ENCODE results near the gene SLC16A6. TPM values are rescaled to one million over a fixed set of nuclear protein-coding genes. Genes with fewer than 3 reads are reported as not detected.
"Not testable (repeated sequence)": the region's sequence is repeated elsewhere in the genome, so short reads cannot be mapped to it uniquely, and the experiment has no call there.

SLC16A6 gene
- total and polyA plus RNA-seq, 2 experiments from 2014 or later = 0.16 to 0.32 TPM

DNA sequence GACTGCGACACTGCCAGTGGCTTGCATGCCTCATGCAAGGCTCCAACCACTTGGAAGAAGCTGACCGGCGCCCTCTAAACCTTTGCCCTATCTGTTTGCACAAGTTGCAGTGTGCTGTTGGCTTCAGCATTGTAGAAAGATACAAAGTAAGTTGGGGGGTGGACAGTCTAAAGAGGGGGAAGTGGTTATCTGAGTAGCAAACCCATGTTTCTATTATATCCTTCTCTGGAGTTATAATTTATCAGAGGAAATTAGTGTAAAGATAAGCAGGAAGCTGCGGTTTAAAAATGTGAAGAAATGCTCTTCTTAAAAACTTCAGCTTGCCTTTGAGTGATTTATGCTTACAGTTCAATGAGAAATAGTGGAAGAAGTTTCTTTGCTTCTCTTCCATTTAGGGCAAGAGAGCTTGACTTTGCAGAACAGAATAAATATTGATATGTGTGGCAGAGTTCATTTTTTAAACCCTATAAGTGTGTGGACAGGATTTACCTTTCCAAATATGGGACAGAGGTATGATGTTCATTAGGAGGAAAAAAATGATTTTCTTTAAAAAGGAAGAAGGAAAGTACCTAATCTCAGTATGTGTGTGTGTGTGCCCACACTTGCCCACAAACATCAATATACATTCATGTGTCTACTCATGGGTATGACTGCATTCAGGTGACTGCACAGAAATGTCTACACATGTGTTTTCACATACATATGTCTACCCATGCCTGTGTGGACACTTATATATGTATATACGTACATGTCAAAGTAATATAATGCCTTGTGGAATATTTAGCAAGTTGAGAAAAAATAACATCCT lies 35.0 kb downstream of the SLC16A6 start:
- Histone ChIP-seq H4K20me1 (ENCODE audit: insufficient read depth) (no peaks in the 10 kb centered on the region), H3K4me1 (ENCODE audit: insufficient read depth) (no peaks in the 10 kb centered on the region; the same call in 1 of the 2 replicates), H3K9me2 (ENCODE audit: insufficient read depth) (no peaks in the 10 kb centered on the region), H3K79me2 (ENCODE audit: insufficient read depth) (no peaks in the 10 kb centered on the region), H3K36me3 (ENCODE audit: low read depth) (peaks cover 15% of the 10 kb centered on the region; the same call in 1 of the 2 replicates), H3K27me3 (replicated peaks; ENCODE audit: insufficient read depth) (no peaks in the 10 kb centered on the region), H3F3A (ENCODE audit: insufficient read depth) (no peaks in the 10 kb centered on the region), H3K4me2 (ENCODE audit: unreplicated experiment) (no peak overlapping the region), H3K9me3 (ENCODE audit: low read depth) (no peaks in the 10 kb centered on the region), H3K9ac (no peak overlapping the region), H3K4me3 (no peak overlapping the region), H3K27ac (no peak overlapping the region), H2AFZ (no peak overlapping the region)
- in situ Hi-C loops (cut with MboI) = no loop called here
- WGBS, 2 experiments (ENCODE audit: low coverage in 1 of 2, low lambda C conversion rate in 2 of 2, missing lambda C conversion rate in 2 of 2) = 84 to 88% methylated on average over 5 of the region's 5 CpGs
- TF ChIP-seq EZH2 (IDR thresholded peaks at IDR 0.05; ENCODE audit: insufficient read depth, poor library complexity, severe bottlenecking) = no peak
- TF ChIP-seq EZH2phosphoT487 (IDR thresholded peaks at IDR 0.05; ENCODE audit: insufficient read depth, low read depth) = no peak
- DNase-seq = no peak

- Histone ChIP-seq H3F3A (ENCODE audit: insufficient read depth) (no peaks in the 10 kb centered on the region), H3K9me3 (ENCODE audit: low read depth) (no peaks in the 10 kb centered on the region), H3K4me1 (ENCODE audit: insufficient read depth) (no peaks in the 10 kb centered on the region; the same call in 1 of the 2 replicates), H3K27ac (no peak overlapping the region), H3K4me3 (no peak overlapping the region), H2AFZ (no peak overlapping the region), H3K9me2 (ENCODE audit: insufficient read depth) (no peaks in the 10 kb centered on the region), H3K36me3 (ENCODE audit: low read depth) (peaks cover 15% of the 10 kb centered on the region; the same call in 1 of the 2 replicates), H3K27me3 (replicated peaks; ENCODE audit: insufficient read depth) (no peaks in the 10 kb centered on the region), H3K79me2 (ENCODE audit: insufficient read depth) (0 out of 2 replicates have a peak, but pooled peaks cover under 1% of the 10 kb centered on the region), H3K9ac (no peak overlapping the region), H3K4me2 (ENCODE audit: unreplicated experiment) (no peak overlapping the region), H4K20me1 (ENCODE audit: insufficient read depth) (no peaks in the 10 kb centered on the region)
- 79 to 82% methylated on average over 4 of the region's 4 CpGs for WGBS, 2 experiments (ENCODE audit: low coverage in 1 of 2, low lambda C conversion rate in 2 of 2, missing lambda C conversion rate in 2 of 2)
- no peak for DNase-seq
- no peak for TF ChIP-seq EZH2phosphoT487 (IDR thresholded peaks at IDR 0.05; ENCODE audit: insufficient read depth, low read depth)
- no peak for TF ChIP-seq EZH2 (IDR thresholded peaks at IDR 0.05; ENCODE audit: insufficient read depth, poor library complexity, severe bottlenecking)
- in situ Hi-C loops (cut with MboI) = no loop called here
Measured at GRCh38 chr17:68255151-68255550, 35.8 kb downstream of the SLC16A6 start.

GRCh38 chr17:68253426-68253825 lies 37.5 kb downstream of the SLC16A6 start:
- H3K9ac ChIP-seq; H4K20me1 ChIP-seq (ENCODE audit: insufficient read depth); DNase-seq; H3K9me2 ChIP-seq (ENCODE audit: insufficient read depth); H3K4me3 ChIP-seq; H2AFZ ChIP-seq; H3K9me3 ChIP-seq (ENCODE audit: low read depth); in situ Hi-C loops (cut with MboI); H3K27ac ChIP-seq; H3K27me3 ChIP-seq (replicated peaks; ENCODE audit: insufficient read depth); H3K4me2 ChIP-seq (ENCODE audit: unreplicated experiment); H3F3A ChIP-seq (ENCODE audit: insufficient read depth); H3K4me1 ChIP-seq (ENCODE audit: insufficient read depth): not testable (repeated sequence)
- Histone ChIP-seq H3K79me2 (ENCODE audit: insufficient read depth) (peaks cover 18% of the 10 kb centered on the region; the same call in 1 of the 2 replicates), H3K36me3 (ENCODE audit: low read depth) (peaks cover 15% of the 10 kb centered on the region; the same call in 1 of the 2 replicates)
- 86 to 88% methylated on average over 7 of the region's 7 CpGs for whole genome bisulfite sequencing, 2 experiments (ENCODE audit: low coverage in 1 of 2, low lambda C conversion rate in 2 of 2, missing lambda C conversion rate in 2 of 2)

DNA sequence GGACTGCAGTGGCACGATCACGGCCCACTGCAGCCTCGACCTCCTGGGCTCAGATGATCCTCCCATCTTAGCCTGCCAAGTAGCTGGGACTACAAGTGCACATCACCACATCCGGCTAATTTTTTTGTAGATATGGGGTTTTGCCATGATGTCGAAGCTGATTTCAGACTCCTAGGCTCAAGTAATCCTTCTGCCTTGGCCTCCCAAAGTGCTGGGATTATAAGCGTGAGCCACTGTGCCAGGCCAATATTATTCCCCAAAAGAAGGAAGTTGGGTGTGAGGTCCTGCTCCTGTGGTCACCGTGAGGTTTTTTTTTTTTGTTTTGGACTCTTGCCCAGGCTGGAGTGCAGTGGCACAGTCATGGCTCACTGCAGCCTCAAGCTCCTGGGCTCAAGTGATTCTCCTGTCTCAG lies 41.6 kb downstream of the SLC16A6 start:
- in situ Hi-C loops (cut with MboI) = no loop called here
- Histone ChIP-seq H3F3A (ENCODE audit: insufficient read depth) (peaks cover 9% of the 10 kb centered on the region; the same call in 1 of the 2 replicates), H3K9me3 (ENCODE audit: low read depth) (no peaks in the 10 kb centered on the region), H3K9me2 (ENCODE audit: insufficient read depth) (no peaks in the 10 kb centered on the region), H3K4me2 (ENCODE audit: unreplicated experiment) (peak overlapping the region; percentile 83), H3K79me2 (ENCODE audit: insufficient read depth) (peaks cover 24% of the 10 kb centered on the region; the same call in 1 of the 2 replicates), H2AFZ (0 out of 2 replicates have a peak overlapping the region, but pooled peaks have one; percentile 86), H3K4me3 (0 out of 2 replicates have a peak overlapping the region, but pooled peaks have one; percentile 78), H3K4me1 (ENCODE audit: insufficient read depth) (peaks cover 12% of the 10 kb centered on the region), H3K27ac (no peak overlapping the region), H3K9ac (peak overlapping the region; percentile 93; the same call in 1 of the 2 replicates), H3K27me3 (replicated peaks; ENCODE audit: insufficient read depth) (no peaks in the 10 kb centered on the region), H3K36me3 (ENCODE audit: low read depth) (peaks cover 7% of the 10 kb centered on the region; the same call in 1 of the 2 replicates), H4K20me1 (ENCODE audit: insufficient read depth) (no peaks in the 10 kb centered on the region)
- WGBS, 2 experiments (ENCODE audit: low coverage in 1 of 2, low lambda C conversion rate in 2 of 2, missing lambda C conversion rate in 2 of 2) = 32% methylated on average over 7 of the region's 7 CpGs
- TF ChIP-seq EZH2 (IDR thresholded peaks at IDR 0.05; ENCODE audit: insufficient read depth, poor library complexity, severe bottlenecking) (no peak), EZH2phosphoT487 (IDR thresholded peaks at IDR 0.05; ENCODE audit: insufficient read depth, low read depth) (no peak)
- no peak for DNase-seq

Data from GM23248 (cell line).